WTC11 (cell line): Measurements from ENCODE around the gene SGMS1. TPM values are rescaled to one million over a fixed set of nuclear protein-coding genes. Genes with fewer than 3 reads are reported as not detected.
A peak's percentile ranks its signal among the peaks of the same experiment; 100 is the strongest.

Experiments used
- ATAC-seq: fragments of 200-7000 bp; cut with Tn5 transposase; 2 replicates; pipeline ENCODE4 v1.10.0; 2021; ENCODE audit warnings: mild to moderate bottlenecking, moderate library complexity
- CTCF ChIA-PET: fragments of 300-600 bp; sonication (Branson Sonifier 250); formaldehyde crosslinking; loops from one replicate; lab custom pipeline; 2021; ENCODE audit warnings: antibody characterized with exemption; lab: Charles Lee
- POLR2A ChIA-PET: fragments of 350-600 bp; sonication (Branson Sonifier 250); formaldehyde crosslinking; loops from one replicate; lab custom pipeline; 2021; ENCODE audit warnings: antibody characterized with exemption; lab: Charles Lee
- DNase-seq: peaks from one replicate; pipeline ENCODE4 v3.0.0; 2021; ENCODE audit warnings: low spot score
- H3K27ac Mint-ChIP-seq: 2 replicates; pipeline ENCODE4 v1.8.0; 2021; ENCODE audit warnings: mixed read lengths
- H3K27me3 Mint-ChIP-seq: 2 replicates; pipeline ENCODE4 v1.8.0; 2021; ENCODE audit warnings: low read depth, mild to moderate bottlenecking, moderate library complexity, mixed read lengths
- H3K36me3 Mint-ChIP-seq: 2 replicates; pipeline ENCODE4 v1.8.0; 2021; ENCODE audit warnings: mixed read lengths
- H3K4me1 Mint-ChIP-seq: 2 replicates; pipeline ENCODE4 v1.8.0; 2022; ENCODE audit warnings: mixed read lengths
- H3K4me3 Mint-ChIP-seq: 2 replicates; pipeline ENCODE4 v1.8.0; 2021; ENCODE audit warnings: mild to moderate bottlenecking, moderate library complexity, mixed read lengths
- H3K9me3 Mint-ChIP-seq: 2 replicates; pipeline ENCODE4 v1.8.0; 2021; ENCODE audit warnings: mixed read lengths
- AFF4 ChIP-seq: sonication (generic); formaldehyde crosslinking; IDR thresholded peaks from 2 replicates; pipeline ENCODE4 v1.8.1; 2023; ENCODE audit warnings: mild to moderate bottlenecking, missing genetic modification reagents, borderline replicate concordance
- ARID4B ChIP-seq: sonication (generic); formaldehyde crosslinking; IDR thresholded peaks from 2 replicates; pipeline ENCODE4 v1.8.0; 2023; ENCODE audit warnings: missing genetic modification reagents, mild to moderate bottlenecking, borderline replicate concordance
- ATF1 ChIP-seq: sonication (generic); formaldehyde crosslinking; IDR thresholded peaks from 2 replicates; pipeline ENCODE4 v1.8.1; 2023; ENCODE audit warnings: mild to moderate bottlenecking, moderate library complexity, missing genetic modification reagents
- CBFB ChIP-seq: sonication (generic); formaldehyde crosslinking; IDR thresholded peaks from 2 replicates; pipeline ENCODE4 v1.8.1; 2022; ENCODE audit warnings: mild to moderate bottlenecking, low read depth, missing genetic modification reagents
- CDX4 ChIP-seq: fragments of 250-450 bp; sonication (Bioruptor Pico); IDR thresholded peaks from 2 replicates; pipeline ENCODE4 v1.9.0; 2021; ENCODE audit warnings: moderate library complexity, mild to moderate bottlenecking, inconsistent platforms, borderline replicate concordance
- CREM ChIP-seq: sonication (generic); formaldehyde crosslinking; IDR thresholded peaks from 2 replicates; pipeline ENCODE4 v1.8.1; 2022; ENCODE audit warnings: mild to moderate bottlenecking, missing genetic modification reagents, moderate library complexity
- GABPB1 ChIP-seq: sonication (generic); formaldehyde crosslinking; IDR thresholded peaks from 2 replicates; pipeline ENCODE4 v1.8.1; 2023; ENCODE audit warnings: mild to moderate bottlenecking, missing genetic modification reagents
- HMGA2 ChIP-seq: fragments of 250-450 bp; sonication (Bioruptor Pico); IDR thresholded peaks from 2 replicates; pipeline ENCODE4 v1.4.0; 2021; ENCODE audit warnings: mild to moderate bottlenecking, moderate library complexity
- JAZF1 ChIP-seq: fragments of 250-450 bp; sonication (Bioruptor Pico); IDR thresholded peaks from 2 replicates; pipeline ENCODE4 v1.9.0; 2021; ENCODE audit warnings: moderate library complexity, mild to moderate bottlenecking, inconsistent platforms
- MXD4 ChIP-seq: fragments of 250-450 bp; sonication (Bioruptor Pico); IDR thresholded peaks from 2 replicates; pipeline ENCODE4 v1.8.0; 2021; ENCODE audit warnings: mild to moderate bottlenecking, moderate library complexity, borderline replicate concordance
- NFE2L1 ChIP-seq: sonication (generic); formaldehyde crosslinking; IDR thresholded peaks from 2 replicates; pipeline ENCODE4 v1.8.1; 2023; ENCODE audit warnings: missing genetic modification reagents
- NR2C2 ChIP-seq: sonication (generic); formaldehyde crosslinking; IDR thresholded peaks from 2 replicates; pipeline ENCODE4 v1.8.0; 2022; ENCODE audit warnings: mild to moderate bottlenecking, missing genetic modification reagents
- RELA ChIP-seq: sonication (generic); formaldehyde crosslinking; IDR thresholded peaks from 2 replicates; pipeline ENCODE4 v1.8.1; 2022; ENCODE audit warnings: missing genetic modification reagents, mild to moderate bottlenecking, borderline replicate concordance
- SP1 ChIP-seq: sonication (generic); formaldehyde crosslinking; conservative IDR thresholded peaks from 2 replicates; pipeline ENCODE4 v1.8.1; 2022; ENCODE audit warnings: missing genetic modification reagents
- TEAD1 ChIP-seq: sonication (generic); formaldehyde crosslinking; IDR thresholded peaks from 2 replicates; pipeline ENCODE4 v1.8.0; 2022; ENCODE audit warnings: mild to moderate bottlenecking, missing genetic modification reagents
- TEAD4 ChIP-seq: sonication (generic); formaldehyde crosslinking; IDR thresholded peaks from 2 replicates; pipeline ENCODE4 v1.8.0; 2022; ENCODE audit warnings: mild to moderate bottlenecking, missing genetic modification reagents
- USF1 ChIP-seq: sonication (generic); formaldehyde crosslinking; IDR thresholded peaks from 2 replicates; pipeline ENCODE4 v1.8.0; 2022; ENCODE audit warnings: mild to moderate bottlenecking, missing genetic modification reagents
- ZNF281 ChIP-seq: sonication (generic); formaldehyde crosslinking; IDR thresholded peaks from 2 replicates; pipeline ENCODE4 v1.8.0; 2023; ENCODE audit warnings: mild to moderate bottlenecking, missing genetic modification reagents
- ZNF416 ChIP-seq: fragments of 250-450 bp; sonication (Bioruptor Pico); IDR thresholded peaks from 2 replicates; pipeline ENCODE4 v1.9.0; 2021; ENCODE audit warnings: mild to moderate bottlenecking, inconsistent platforms
- total RNA-seq: library from RNA; stranded (reverse); gene quantifications from 3 replicates; pipeline ENCODE4 v1.2.3, GENCODE V29; 2021

The SGMS1 gene
- total RNA-seq, 1 experiment from 2014 or later, result 13.2 TPM

GRCh38 chr10:50473756-50474155 lies 150.0 kb downstream of the SGMS1 start (continued):
- TF ChIP-seq SP1 (CRISPR knock-in tag), result no peak

- peaks cover 16% of the 10 kb centered on the region for H3K36me3 Mint-ChIP-seq
- ATAC-seq (no peak), DNase-seq (no peak)
- CTCF ChIA-PET, result no interaction called here
- POLR2A ChIA-PET, result no interaction called here
- TF ChIP-seq ZNF416 (no peak), NR2C2 (CRISPR knock-in tag) (no peak), GABPB1 (CRISPR knock-in tag) (no peak), CREM (CRISPR knock-in tag) (no peak), TEAD1 (CRISPR knock-in tag) (no peak), ZNF281 (CRISPR knock-in tag) (no peak), SP1 (CRISPR knock-in tag) (no peak), ATF1 (CRISPR knock-in tag) (no peak), AFF4 (no peak), CBFB (CRISPR knock-in tag) (no peak), ARID4B (CRISPR knock-in tag) (no peak), USF1 (CRISPR knock-in tag) (no peak)
- TF ChIP-seq, all 79 proteins: peak for 0
- H3K9me3 Mint-ChIP-seq, result peaks cover 16% of the 10 kb centered on the region
- no peaks in the 10 kb centered on the region for H3K27me3 Mint-ChIP-seq
- peaks cover 45% of the 10 kb centered on the region for H3K4me1 Mint-ChIP-seq
- no peak overlapping the region for H3K27ac Mint-ChIP-seq
- no peak overlapping the region for H3K4me3 Mint-ChIP-seq
Observed at GRCh38 chr10:50472914-50473313, 150.8 kb downstream of the SGMS1 start.

GRCh38 chr10:50471583-50471975 lies 152.2 kb downstream of the SGMS1 start:
- Mint-ChIP-seq H3K36me3 (peaks cover 3% of the 10 kb centered on the region), H3K27ac (peak overlapping the region; percentile 99), H3K4me1 (peaks cover 45% of the 10 kb centered on the region), H3K9me3 (peaks cover 3% of the 10 kb centered on the region), H3K27me3 (no peaks in the 10 kb centered on the region), H3K4me3 (no peak overlapping the region)
- no peak for ATAC-seq
- ChIA-PET CTCF (no interaction called here), POLR2A (no interaction called here)
- no peak for DNase-seq
- TF ChIP-seq NFE2L1 (CRISPR knock-in tag) (no peak), RELA (CRISPR knock-in tag) (no peak), HMGA2 (CRISPR knock-in tag) (no peak), MXD4 (CRISPR knock-in tag) (no peak), JAZF1 (CRISPR knock-in tag) (no peak), CDX4 (CRISPR knock-in tag) (no peak), TEAD4 (CRISPR knock-in tag) (no peak)
